Aorta (tissue), 5 donors: ENCODE results near the gene SFMBT2. TPM values are rescaled to one million over a fixed set of nuclear protein-coding genes. Genes with fewer than 3 reads are reported as not detected.

Experiments used
- ATAC-seq: fragments of 200-7000 bp; cut with Tn5 transposase; one replicate; pipeline ENCODE4 v1.9.1; 2022; ENCODE audit warnings: moderate library complexity; ENCODE audit not compliant: low FRiP score
- DNase-seq, 2 donors: peaks; one replicate each; pipeline ENCODE4 v3.0.0-alpha.2; 2020
- H3K27ac ChIP-seq, 2 donors: one replicate each; pipeline ENCODE4 v1.5.1; 2013; ENCODE audit warnings: low read length in 2 of 2, mild to moderate bottlenecking in 2 of 2, moderate library complexity in 2 of 2, control low read depth in 1 of 2, inconsistent platforms in 1 of 2, low read depth in 1 of 2
- H3K27me3 ChIP-seq, 2 donors: one replicate each; pipeline ENCODE4 v1.6.1; 2013; ENCODE audit warnings: control low read depth in 1 of 2, low read length in 1 of 2, mild to moderate bottlenecking in 1 of 2, moderate library complexity in 1 of 2; ENCODE audit not compliant: insufficient read depth in 2 of 2, control insufficient read depth in 1 of 2
- H3K36me3 ChIP-seq, 2 donors: one replicate each; pipeline ENCODE4 v1.6.1; 2013; ENCODE audit warnings: control low read depth in 1 of 2, low read length in 1 of 2, mild to moderate bottlenecking in 1 of 2; ENCODE audit not compliant: insufficient read depth in 2 of 2, control insufficient read depth in 1 of 2
- H3K4me1 ChIP-seq, 2 donors: one replicate each; pipeline ENCODE4 v1.6.1; 2013; ENCODE audit warnings: low read length in 2 of 2, control low read depth in 1 of 2, mild to moderate bottlenecking in 1 of 2, moderate library complexity in 1 of 2; ENCODE audit not compliant: insufficient read depth in 2 of 2, control insufficient read depth in 1 of 2
- H3K4me3 ChIP-seq, 2 donors: one replicate each; pipeline ENCODE4 v1.5.1; 2013; ENCODE audit warnings: low read length in 2 of 2, control low read depth in 1 of 2, mild to moderate bottlenecking in 1 of 2
- H3K9me3 ChIP-seq: one replicate; pipeline ENCODE4 v1.6.1; 2013; ENCODE audit warnings: mild to moderate bottlenecking, low read length; ENCODE audit not compliant: control insufficient read depth
- WGBS, 2 donors: extraction: QIAGEN DNeasy Blood & Tissue Kit; methylation state at CpG; one replicate each; pipeline ENCODE4 v1.1.7; 2013; 5-methylcytosine and 5-hydroxymethylcytosine counted together
- intact Hi-C, 2 donors: fragments of 100-400 bp; cut with DNase I; formaldehyde crosslinking; loops; one replicate each; pipeline versions ENCODE4 v1.14.2 to v1.15.0; 2022
- polyA plus RNA-seq, 2 donors: library from polyadenylated mRNA; stranded (reverse); fragments of 200-250 nt; gene quantifications; one replicate each; pipeline ENCODE4 v1.2.3, GENCODE V29; 2013
- total RNA-seq, 2 donors: library from RNA; stranded (reverse); fragmentation: NEBNext Ultra II Directional; extraction: Animal tissue kit (Norgen Biotek cat#: 25700); gene quantifications; one replicate each; pipeline ENCODE4 v1.2.1, GENCODE V29; 2021
- donor health status: healthy with polysubstance abuse.
- donor health status: Bipolar disorder and iron deficiency.
- donor health status: DM: no; HTN: no; CAD: no.
- donor health status: DM: no; HTN: no; CAD: no.
- donor health status: DM: yes; HTN: yes; CAD: no.

The SFMBT2 gene
- total and polyA plus RNA-seq, 4 donors, result 0.36 to 20.3 (median 5.2) TPM

GRCh38 chr10:7335977-7336376 is 74.9 kb downstream of the SFMBT2 start:
- 83 to 85% methylated on average over 2 of the region's 2 CpGs for WGBS, 2 donors
- Histone ChIP-seq H3K9me3 (no peaks in the 10 kb centered on the region), H3K27me3 (no peaks in the 10 kb centered on the region), H3K36me3 (no peaks in the 10 kb centered on the region), H3K27ac (no peak overlapping the region), H3K4me3 (no peak overlapping the region), H3K4me1 (no peaks in the 10 kb centered on the region)
- intact Hi-C loops, result no loop called here
- ATAC-seq (no peak), DNase-seq (no peak)

- Histone ChIP-seq H3K36me3 (no peaks in the 10 kb centered on the region), H3K4me3 (no peak overlapping the region), H3K27me3 (no peaks in the 10 kb centered on the region), H3K9me3 (peaks cover 1% of the 10 kb centered on the region), H3K27ac (no peak overlapping the region), H3K4me1 (no peaks in the 10 kb centered on the region)
- intact Hi-C loops, result no loop called here
- ATAC-seq (no peak), DNase-seq (no peak)
- 74 to 77% methylated on average over 10 of the region's 10 CpGs for WGBS, 2 donors
Measured at GRCh38 chr10:7334642-7334964, 76.2 kb downstream of the SFMBT2 start.

GRCh38 chr10:7333961-7334641 is 76.7 kb downstream of the SFMBT2 start:
- Histone ChIP-seq H3K27me3 (no peaks in the 10 kb centered on the region), H3K36me3 (no peaks in the 10 kb centered on the region), H3K9me3 (peaks cover 1% of the 10 kb centered on the region), H3K4me3 (no peak overlapping the region), H3K4me1 (no peaks in the 10 kb centered on the region), H3K27ac (no peak overlapping the region)
- 87 to 88% methylated on average over 21 of the region's 21 CpGs for WGBS, 2 donors
- ATAC-seq, result no peak
- DNase-seq, result no peak
- intact Hi-C loops, result no loop called here

GRCh38 chr10:7329219-7329618 is 81.6 kb downstream of the SFMBT2 start:
- Histone ChIP-seq H3K36me3 (no peaks in the 10 kb centered on the region), H3K4me1 (no peaks in the 10 kb centered on the region), H3K9me3 (peaks cover 1% of the 10 kb centered on the region), H3K27ac (no peak overlapping the region), H3K4me3 (no peak overlapping the region), H3K27me3 (no peaks in the 10 kb centered on the region)
- intact Hi-C loops, result no loop called here
- WGBS, 2 donors, result 88 to 95% methylated on average over 11 of the region's 11 CpGs
- no peak for DNase-seq
- ATAC-seq, result no peak

GRCh38 chr10:7327885-7328284 is 82.9 kb downstream of the SFMBT2 start:
- H3K27ac ChIP-seq, result no peak overlapping the region
- no peaks in the 10 kb centered on the region for H3K4me1 ChIP-seq
- intact Hi-C loops, result no loop called here
- no peak for ATAC-seq
- H3K36me3 ChIP-seq, result no peaks in the 10 kb centered on the region
- no peak overlapping the region for H3K4me3 ChIP-seq
- no peaks in the 10 kb centered on the region for H3K27me3 ChIP-seq
- DNase-seq, result no peak
- WGBS, 2 donors, result 92 to 97% methylated on average over 3 of the region's 3 CpGs
- peaks cover 1% of the 10 kb centered on the region for H3K9me3 ChIP-seq

GRCh38 chr10:7322623-7323022 is 88.2 kb downstream of the SFMBT2 start:
- H3K4me3 ChIP-seq, result no peak overlapping the region
- intact Hi-C loops, result no loop called here
- no peak overlapping the region for H3K27ac ChIP-seq
- no peaks in the 10 kb centered on the region for H3K9me3 ChIP-seq
- no peak for DNase-seq
- H3K4me1 ChIP-seq, result no peaks in the 10 kb centered on the region
- no peak for ATAC-seq
- no peaks in the 10 kb centered on the region for H3K27me3 ChIP-seq
- 76 to 95% methylated on average over 1 of the region's 1 CpG for WGBS, 2 donors
- no peaks in the 10 kb centered on the region for H3K36me3 ChIP-seq

- Histone ChIP-seq H3K27me3 (no peaks in the 10 kb centered on the region), H3K4me3 (no peak overlapping the region), H3K36me3 (no peaks in the 10 kb centered on the region), H3K9me3 (no peaks in the 10 kb centered on the region), H3K27ac (no peak overlapping the region), H3K4me1 (no peaks in the 10 kb centered on the region)
- no peak for DNase-seq
- no peak for ATAC-seq
- 83 to 91% methylated on average over 7 of the region's 7 CpGs for WGBS, 2 donors
- intact Hi-C loops, result no loop called here
Measured at GRCh38 chr10:7320072-7320471, 90.8 kb downstream of the SFMBT2 start.

GRCh38 chr10:7319632-7320031 is 91.2 kb downstream of the SFMBT2 start:
- H3K36me3 ChIP-seq, result no peaks in the 10 kb centered on the region
- H3K4me1 ChIP-seq, result no peaks in the 10 kb centered on the region
- no peaks in the 10 kb centered on the region for H3K9me3 ChIP-seq
- ATAC-seq (no peak), DNase-seq (no peak)
- intact Hi-C loops, result no loop called here
- no peak overlapping the region for H3K4me3 ChIP-seq
- H3K27me3 ChIP-seq, result no peaks in the 10 kb centered on the region
- H3K27ac ChIP-seq, result no peak overlapping the region

- DNase-seq (no peak), ATAC-seq (no peak)
- Histone ChIP-seq H3K4me3 (no peak overlapping the region), H3K27ac (no peak overlapping the region), H3K4me1 (no peaks in the 10 kb centered on the region), H3K36me3 (no peaks in the 10 kb centered on the region), H3K27me3 (no peaks in the 10 kb centered on the region), H3K9me3 (no peaks in the 10 kb centered on the region)
- 17 to 22% methylated on average over 9 of the region's 9 CpGs for WGBS, 2 donors
- intact Hi-C loops, result no loop called here
Measured at GRCh38 chr10:7318836-7319235, 92.0 kb downstream of the SFMBT2 start.
